A673 (cell line): ENCODE results near the gene ZEB2. TPM values are rescaled to one million over a fixed set of nuclear protein-coding genes. Genes with fewer than 3 reads are reported as not detected.
A peak's percentile ranks its signal among the peaks of the same experiment; 100 is the strongest.

Experiments
- BruUV-seq: library from RNA; stranded (reverse); fragments of 400-500 nt; replicated peaks from 2 replicates; lab custom pipeline; 2021; lab: Mats Ljungman, UMichigan
- CTCF ChIA-PET: fragments of 300-600 bp; sonication (Branson Sonifier 250); formaldehyde crosslinking; loops from one replicate; lab custom pipeline; 2022; ENCODE audit warnings: antibody characterized with exemption; lab: Charles Lee
- POLR2A ChIA-PET: fragments of 300-600 bp; sonication (Branson Sonifier 250); formaldehyde crosslinking; loops from one replicate; lab custom pipeline; 2022; ENCODE audit warnings: antibody characterized with exemption; ENCODE audit not compliant: low non-redundant PET; lab: Charles Lee
- DNase-seq: peaks from one replicate; pipeline ENCODE4 v3.0.0-alpha.2; 2015; ENCODE audit warnings: low spot score
- H3K27ac ChIP-seq: fragments of 200-600 bp; sonication (generic); 2 replicates; pipeline ENCODE4 v1.5.1; 2016; ENCODE audit warnings: mixed run types, low read depth, mild to moderate bottlenecking, mixed read lengths, antibody characterized with exemption, low read length; ENCODE audit not compliant: poor library complexity, severe bottlenecking
- H3K27me3 ChIP-seq: fragments of 200-600 bp; sonication (generic); replicated peaks from 2 replicates; pipeline ENCODE4 v1.6.1; 2017; ENCODE audit warnings: mixed run types, low read depth, mild to moderate bottlenecking, mixed read lengths, antibody characterized with exemption, low read length; ENCODE audit not compliant: insufficient read depth, poor library complexity
- H3K36me3 ChIP-seq: fragments of 200-600 bp; sonication (generic); 2 replicates; pipeline ENCODE4 v1.6.1; 2016; ENCODE audit warnings: mixed run types, mild to moderate bottlenecking, mixed read lengths, antibody characterized with exemption, low read length; ENCODE audit not compliant: insufficient read depth, poor library complexity, severe bottlenecking
- H3K4me1 ChIP-seq: fragments of 200-600 bp; sonication (generic); 2 replicates; pipeline ENCODE4 v1.6.1; 2017; ENCODE audit warnings: mixed run types, mild to moderate bottlenecking, mixed read lengths, antibody characterized with exemption, low read length; ENCODE audit not compliant: insufficient read depth, poor library complexity, severe bottlenecking
- H3K4me3 ChIP-seq: fragments of 200-600 bp; sonication (generic); 2 replicates; pipeline ENCODE4 v1.5.1; 2016; ENCODE audit warnings: low read depth, mixed run types, mild to moderate bottlenecking, mixed read lengths, low read length; ENCODE audit not compliant: poor library complexity, severe bottlenecking
- H3K9me3 ChIP-seq: fragments of 200-600 bp; sonication (generic); 2 replicates; pipeline ENCODE4 v1.6.1; 2016; ENCODE audit warnings: mixed run types, low read depth, mild to moderate bottlenecking, mixed read lengths, antibody characterized with exemption, low read length; ENCODE audit not compliant: poor library complexity, severe bottlenecking
- CTCF ChIP-seq: fragments of 300-800, 200-600 bp; sonication (generic); conservative IDR thresholded peaks from 2 replicates; pipeline ENCODE4 v1.5.1; 2017; ENCODE audit warnings: low read depth, mild to moderate bottlenecking, antibody characterized with exemption, low read length, moderate library complexity, mixed read lengths
- EZH2 ChIP-seq: fragments of 200-600 bp; sonication (generic); IDR thresholded peaks from 2 replicates; pipeline ENCODE4 v1.6.1; 2017; ENCODE audit warnings: borderline replicate concordance, low read depth, mild to moderate bottlenecking, mixed read lengths, antibody characterized with exemption, low read length; ENCODE audit not compliant: poor library complexity, severe bottlenecking
- intact Hi-C: fragments of 100-400 bp; cut with micrococcal nuclease; formaldehyde crosslinking; loops from one replicate; pipeline ENCODE4 v1.10.0; 2022; ENCODE audit not compliant: unreplicated experiment
- total RNA-seq: library from RNA; stranded (reverse); gene quantifications from 2 replicates; pipeline ENCODE4 v1.2.3, GENCODE V29; 2021

Gene ZEB2
- total RNA-seq, 1 experiment from 2014 or later = 146 TPM

GRCh38 chr2:144513388-144514101 lies 6.4 kb downstream of the ZEB2 start:
- intact Hi-C loops = loop anchor here (2.0 to 10.0 kb wide), 3 partner anchors 53 to 1801 kb away; no protein-coding TSS in a partner anchor
- Histone ChIP-seq H3K9me3 (no peaks in the 10 kb centered on the region), H3K36me3 (peaks cover 38% of the 10 kb centered on the region), H3K4me3 (peak overlapping the region; percentile 66), H3K27me3 (no peaks in the 10 kb centered on the region), H3K27ac (peak overlapping the region; percentile 98), H3K4me1 (peaks cover 51% of the 10 kb centered on the region)
- DNase-seq = peak; percentile 51
- CTCF ChIA-PET = no interaction called here
- no TSS peak for BruUV-seq
- TF ChIP-seq CTCF (no peak), EZH2 (no peak)
- POLR2A ChIA-PET = interaction anchor here (0.6 to 0.7 kb wide), 2 partner anchors 19 to 843 kb away, joined by 3 read pairs; no protein-coding TSS in a partner anchor

GRCh38 chr2:144512891-144513351 lies 7.0 kb downstream of the ZEB2 start:
- H3K27me3 ChIP-seq = no peaks in the 10 kb centered on the region
- CTCF ChIA-PET = no interaction called here
- POLR2A ChIA-PET = interaction anchor here (0.6 to 0.7 kb wide), 2 partner anchors 18 to 844 kb away, joined by 3 read pairs; no protein-coding TSS in a partner anchor
- BruUV-seq = no TSS peak
- H3K4me1 ChIP-seq = peaks cover 57% of the 10 kb centered on the region
- peak overlapping the region; percentile 98 for H3K27ac ChIP-seq
- peaks cover 38% of the 10 kb centered on the region for H3K36me3 ChIP-seq
- no peaks in the 10 kb centered on the region for H3K9me3 ChIP-seq
- TF ChIP-seq EZH2 (no peak), CTCF (no peak)
- intact Hi-C loops = loop anchor here (2.0 to 10.0 kb wide), 3 partner anchors 52 to 1802 kb away; no protein-coding TSS in a partner anchor
- H3K4me3 ChIP-seq = peak overlapping the region; percentile 66
- DNase-seq = peak; percentile 25

- DNase-seq = no peak
- Histone ChIP-seq H3K9me3 (no peaks in the 10 kb centered on the region), H3K36me3 (peaks cover 38% of the 10 kb centered on the region), H3K4me3 (peak overlapping the region; percentile 66), H3K27ac (peak overlapping the region; percentile 98), H3K27me3 (no peaks in the 10 kb centered on the region), H3K4me1 (peaks cover 61% of the 10 kb centered on the region)
- TF ChIP-seq EZH2 = no peak
- no peak for TF ChIP-seq CTCF
- ChIA-PET POLR2A (no interaction called here), CTCF (no interaction called here)
- intact Hi-C loops = loop anchor here (2.0 to 10.0 kb wide), 3 partner anchors 52 to 1802 kb away; no protein-coding TSS in a partner anchor
- BruUV-seq = no TSS peak
These were observed 7.4 kb downstream of the ZEB2 start for GRCh38 chr2:144512470-144512869.
